HCT116 (cell line): Measurements from ENCODE around the gene LIG1.

Source experiments
- CBX3 ChIP-seq: IDR thresholded peaks from 2 replicates; pipeline ENCODE4 v1.6.1; 2012; ENCODE audit warnings: low read depth
- CTCF ChIP-seq, 3 experiments: fragments of 200-600 bp in 1 of 3; sonication (generic) in 1 of 3; IDR thresholded peaks in 2 of 3; conservative IDR thresholded peaks in 1 of 3; 2 replicates each; pipeline ENCODE4 v1.5.1; 2012 to 2017; ENCODE audit warnings: low read depth in 2 of 3, low read length in 2 of 3, antibody characterized with exemption in 1 of 3, borderline replicate concordance in 1 of 3, control low read depth in 1 of 3, mild to moderate bottlenecking in 1 of 3, mixed read lengths in 1 of 3, mixed run types in 1 of 3, moderate library complexity in 1 of 3; ENCODE audit not compliant: insufficient read depth in 1 of 3
- EZH2 ChIP-seq: fragments of 200-600 bp; sonication (generic); IDR thresholded peaks from 2 replicates; pipeline ENCODE4 v1.6.1; 2017; ENCODE audit warnings: antibody characterized with exemption, mixed run types
- EZH2phosphoT487 ChIP-seq: fragments of 200-600 bp; IDR thresholded peaks from 2 replicates; pipeline ENCODE4 v1.6.1; 2018; ENCODE audit warnings: antibody characterized with exemption, borderline replicate concordance
- POLR2A ChIP-seq: IDR thresholded peaks from 2 replicates; pipeline ENCODE4 v1.7.0; 2011; ENCODE audit warnings: borderline replicate concordance; ENCODE audit not compliant: insufficient read depth, insufficient read length; ENCODE audit errors: extremely low read depth

GRCh38 chr19:48203794-48204628 lies 33.9 kb upstream of the LIG1 start:
- TF ChIP-seq EZH2phosphoT487 (no peak), CTCF (IDR thresholded peaks at IDR 0.05 in 2 of 3, conservative IDR thresholded peaks at IDR 0.05 in 1 of 3; ENCODE audit: borderline replicate concordance in 1 of 3, insufficient read depth in 1 of 3, low read depth in 2 of 3, low read length in 2 of 3) (no peak), CBX3 (0 out of 2 replicates have a peak, but pooled peaks have one; percentile 8), POLR2A (peak; percentile 80), EZH2 (no peak)
